ENCODE results near the gene CCDC40.

GRCh38 chr17:80102664-80103448 is 66.4 kb downstream of the CCDC40 start:
- no peak for TF ChIP-seq GABPB2 (CRISPR knock-in tag; conservative IDR thresholded peaks at IDR 0.05)
- TF ChIP-seq CTCF (IDR thresholded peaks at IDR 0.05 in 2 of 3, conservative IDR thresholded peaks at IDR 0.05 in 1 of 3; ENCODE audit: insufficient read depth in 2 of 3, low read depth in 1 of 3, low read length in 3 of 3): no peak
- TF ChIP-seq SREBF1 (IDR thresholded peaks at IDR 0.05; ENCODE audit: borderline replicate concordance, low read depth, low read length): no peak
- TF ChIP-seq GATAD2B (IDR thresholded peaks at IDR 0.05; ENCODE audit: borderline replicate concordance): no peak
- TF ChIP-seq PHF8 (IDR thresholded peaks at IDR 0.05; ENCODE audit: borderline replicate concordance, low read length): no peak
- no peak for TF ChIP-seq ZNF707 (CRISPR knock-in tag; conservative IDR thresholded peaks at IDR 0.05)
- no peak for TF ChIP-seq GABPA (tag; conservative IDR thresholded peaks at IDR 0.05; ENCODE audit: low read depth)

All from K562 (cell line).